ENCODE measurements around the gene SUMO3.

The SUMO3 gene

DNA sequence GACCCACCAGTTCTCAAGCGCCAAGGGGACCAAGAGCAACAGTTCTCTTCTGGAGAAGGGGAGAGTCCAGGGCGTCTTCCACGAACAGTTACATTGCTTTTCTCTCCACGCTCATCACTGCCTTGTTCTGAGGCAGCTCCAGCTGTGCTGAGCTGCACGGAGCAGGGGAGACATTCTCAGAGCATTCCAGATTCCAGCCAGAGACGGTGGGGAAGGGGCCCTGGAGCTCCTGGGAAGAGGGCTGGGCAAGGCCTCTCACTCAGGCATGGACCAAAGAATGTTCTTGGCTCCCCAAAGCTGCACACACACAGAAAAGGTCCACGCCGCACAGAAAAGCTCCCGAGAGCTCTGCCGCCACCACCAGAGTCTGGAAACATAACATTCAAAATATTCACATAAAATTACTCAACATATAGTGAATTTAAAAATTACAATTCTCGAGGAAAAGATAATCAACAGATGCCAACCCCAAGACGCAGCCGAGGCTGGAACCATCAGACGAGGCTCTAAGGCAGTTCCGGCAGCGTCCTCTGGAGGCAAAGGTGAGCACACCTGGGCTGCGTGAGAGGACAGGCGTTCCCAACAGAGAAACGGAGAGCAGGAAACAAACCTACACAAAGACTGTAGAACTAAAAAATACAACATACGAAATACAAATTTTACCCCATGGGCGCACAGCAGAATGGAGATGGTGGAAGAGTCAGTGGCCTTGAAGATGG lies 56.7 kb downstream of the SUMO3 start:
- no peak for DNase-seq (ENCODE audit: low read depth in 2 of 2)

GRCh38 chr21:44760376-44760775 lies 57.5 kb downstream of the SUMO3 start:
- no peak for DNase-seq (ENCODE audit: low read depth in 2 of 2)

DNA sequence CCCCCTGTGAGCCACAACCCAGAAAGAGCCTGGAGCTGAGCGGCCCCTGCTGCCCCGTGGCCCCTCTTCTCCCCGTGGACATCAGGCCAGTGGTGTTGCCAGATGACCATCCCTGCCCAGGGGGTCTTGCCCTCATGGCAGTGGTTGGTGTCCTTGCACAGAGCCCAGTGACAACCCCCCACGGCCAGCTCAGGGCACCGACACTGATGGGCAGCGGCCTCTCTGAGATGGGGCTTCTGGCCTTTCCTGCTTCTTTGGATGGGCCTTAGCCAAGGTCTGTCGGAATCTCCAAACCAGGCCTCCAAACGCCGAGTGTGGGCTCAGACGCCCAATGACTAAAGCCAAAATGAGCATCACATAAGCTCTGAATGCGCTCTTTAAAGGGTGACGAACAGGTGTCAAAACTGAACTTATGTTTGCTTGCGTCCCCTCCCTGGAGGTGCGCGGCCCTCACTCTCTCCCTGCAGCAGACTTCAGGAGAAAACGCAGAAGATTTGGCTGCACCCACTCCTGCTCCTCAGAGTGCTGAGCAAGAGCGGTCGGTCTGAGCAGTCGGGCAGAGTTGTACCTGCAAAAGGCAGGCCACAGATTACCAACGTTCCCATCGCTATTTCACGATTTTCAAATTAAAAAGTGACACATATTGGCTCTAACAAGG lies 58.1 kb downstream of the SUMO3 start:
- DNase-seq (ENCODE audit: low read depth in 2 of 2): no peak

DNA sequence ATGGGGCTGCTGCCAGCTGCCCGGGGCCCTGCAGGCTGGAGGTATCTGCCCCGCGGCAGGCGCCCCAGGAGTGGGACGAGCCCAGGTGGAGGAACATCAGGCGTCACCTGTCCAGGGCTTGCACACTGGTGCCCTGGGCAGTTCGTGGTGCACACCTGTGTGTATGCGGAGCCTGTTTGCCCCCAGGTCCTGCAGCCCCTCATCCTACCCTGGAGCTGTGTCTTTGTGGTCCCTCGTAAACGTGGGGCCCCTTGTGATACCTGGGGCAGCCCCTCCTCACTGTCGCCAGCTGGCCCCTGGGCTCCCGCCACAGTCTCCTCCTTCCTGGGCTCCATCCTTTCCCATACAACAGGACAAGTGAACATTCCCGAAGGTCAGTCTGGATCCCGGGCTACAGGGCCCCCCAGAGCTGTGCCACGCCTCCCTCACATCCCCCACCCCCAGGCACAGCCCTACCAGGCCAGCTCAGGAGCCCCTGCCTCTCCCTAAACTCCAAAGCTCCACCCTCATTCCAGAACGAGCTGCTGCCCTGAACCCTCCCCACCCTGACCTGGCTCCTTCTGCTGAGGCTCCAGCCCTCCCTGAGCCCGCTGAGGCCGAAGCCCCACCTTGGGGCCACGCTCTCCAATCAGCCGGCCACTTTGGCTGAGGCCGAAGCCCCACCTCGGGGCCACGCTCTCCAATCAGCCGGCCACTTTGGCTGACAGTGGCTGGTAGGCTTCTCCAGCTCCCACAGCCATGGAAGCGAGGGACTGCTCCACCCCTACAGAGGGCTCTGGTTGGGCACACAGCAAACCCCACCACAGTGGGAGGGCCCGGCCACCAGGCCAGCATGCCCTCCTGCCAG lies 58.9 kb downstream of the SUMO3 start:
- DNase-seq (ENCODE audit: low read depth in 2 of 2): no peak

GRCh38 chr21:44758141-44758561 lies 59.7 kb downstream of the SUMO3 start:
- DNase-seq (ENCODE audit: low read depth in 2 of 2): no peak

DNA sequence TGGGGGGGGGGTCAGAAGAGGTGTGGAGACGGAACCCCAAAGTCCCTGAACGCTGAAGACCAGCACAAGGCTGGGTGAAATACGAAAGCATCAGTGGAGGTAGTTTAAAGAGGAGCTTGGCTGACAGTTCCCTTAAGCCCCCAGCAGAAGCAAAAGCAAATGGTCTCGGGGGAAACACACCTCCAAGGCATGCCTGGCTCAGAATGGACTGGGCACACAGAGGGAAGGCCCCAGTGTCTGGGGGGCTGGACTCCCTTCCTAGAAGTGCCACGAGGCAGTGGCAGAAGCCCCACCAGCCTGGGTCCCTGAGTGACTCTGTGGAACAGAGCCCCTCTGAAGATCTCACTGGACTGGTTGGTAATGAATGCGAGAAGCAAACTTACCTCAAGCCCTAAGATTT lies 60.1 kb downstream of the SUMO3 start:
- no peak for DNase-seq (ENCODE audit: low read depth in 2 of 2)

- DNase-seq (ENCODE audit: low read depth in 2 of 2): no peak
Observed at GRCh38 chr21:44756423-44757185, 61.3 kb downstream of the SUMO3 start.
